Hepatocyte (in vitro differentiated cells): ENCODE results near the gene EHBP1L1. TPM values are rescaled to one million over a fixed set of nuclear protein-coding genes. Genes with fewer than 3 reads are reported as not detected.

Experiments used
- DNase-seq: peaks from one replicate; pipeline ENCODE4 v3.0.0-alpha.2; 2016; ENCODE audit warnings: low spot score
- H2AFZ ChIP-seq: fragments of 200-600 bp; sonication (generic); 2 replicates; pipeline ENCODE4 v1.6.0; 2016; ENCODE audit warnings: antibody characterized with exemption, mild to moderate bottlenecking
- H3K27ac ChIP-seq: fragments of 200-600 bp; sonication (generic); 2 replicates; pipeline ENCODE4 v1.5.1; 2016; ENCODE audit warnings: mild to moderate bottlenecking
- H3K27me3 ChIP-seq: fragments of 200-600 bp; sonication (generic); 2 replicates; pipeline ENCODE4 v1.6.1; 2016
- H3K36me3 ChIP-seq: fragments of 200-600 bp; sonication (generic); replicated peaks from 2 replicates; pipeline ENCODE4 v1.5.1; 2016; ENCODE audit warnings: low read depth; ENCODE audit not compliant: insufficient read depth
- H3K4me1 ChIP-seq: fragments of 200-600 bp; sonication (generic); 2 replicates; pipeline ENCODE4 v1.5.1; 2016; ENCODE audit warnings: mild to moderate bottlenecking, moderate library complexity; ENCODE audit not compliant: insufficient read depth
- H3K4me2 ChIP-seq: fragments of 200-600 bp; sonication (generic); 2 replicates; pipeline ENCODE4 v1.6.0; 2016
- H3K4me3 ChIP-seq: fragments of 200-600 bp; sonication (generic); 2 replicates; pipeline ENCODE4 v1.5.1; 2016; ENCODE audit warnings: mild to moderate bottlenecking
- H3K79me2 ChIP-seq: fragments of 200-600 bp; sonication (generic); 2 replicates; pipeline ENCODE4 v1.6.0; 2017; ENCODE audit warnings: mild to moderate bottlenecking
- H3K9me2 ChIP-seq: fragments of 200-600 bp; sonication (generic); replicated peaks from 2 replicates; pipeline ENCODE4 v1.6.0; 2017; ENCODE audit warnings: mild to moderate bottlenecking; ENCODE audit not compliant: insufficient read depth
- H3K9me3 ChIP-seq: fragments of 200-600 bp; sonication (generic); 2 replicates; pipeline ENCODE4 v1.5.1; 2016; ENCODE audit warnings: low read depth, mild to moderate bottlenecking
- H4K20me1 ChIP-seq: fragments of 200-600 bp; sonication (generic); 2 replicates; pipeline ENCODE4 v1.6.0; 2016; ENCODE audit warnings: mild to moderate bottlenecking; ENCODE audit not compliant: insufficient read depth, poor library complexity, severe bottlenecking
- CTCF ChIP-seq: fragments of 200-600 bp; sonication (generic); IDR thresholded peaks from 2 replicates; pipeline ENCODE4 v1.5.1; 2016; ENCODE audit warnings: antibody characterized with exemption, mild to moderate bottlenecking; ENCODE audit not compliant: poor library complexity
- EZH2 ChIP-seq: fragments of 200-600 bp; sonication (generic); IDR thresholded peaks from 2 replicates; pipeline ENCODE4 v1.6.1; 2016; ENCODE audit warnings: antibody characterized with exemption, mild to moderate bottlenecking, borderline replicate concordance
- EZH2phosphoT487 ChIP-seq: fragments of 200-600 bp; sonication (generic); IDR thresholded peaks from one replicate; pipeline ENCODE4 v1.6.1; 2018; ENCODE audit warnings: antibody characterized with exemption, mild to moderate bottlenecking, low read depth, moderate library complexity; ENCODE audit not compliant: unreplicated experiment, severe bottlenecking
- WGBS: methylation state at CpG from one replicate; pipeline ENCODE4 v1.1.6; 2016; ENCODE audit warnings: low lambda C conversion rate; ENCODE audit errors: missing lambda C conversion rate; 5-methylcytosine and 5-hydroxymethylcytosine counted together
- polyA plus RNA-seq: library from polyadenylated mRNA; unstranded; fragments of >200 nt; fragmentation: Nextera tagmentation; extraction: Ambion mirVana; gene quantifications from 2 replicates; pipeline ENCODE4 v1.2.1, GENCODE V29; 2016
- total RNA-seq: library from RNA; depleted of rRNA; stranded (reverse); fragments of >200 nt; gene quantifications from 2 replicates; pipeline ENCODE4 v1.2.3, GENCODE V29; 2014

The EHBP1L1 gene
- total and polyA plus RNA-seq, 2 experiments from 2014 or later = 12.5 to 20.9 TPM

GRCh38 chr11:65618763-65619162, 42.9 kb downstream of the EHBP1L1 start:
- H3K9me2 ChIP-seq = no peaks in the 10 kb centered on the region
- H3K79me2 ChIP-seq = peaks cover 34% of the 10 kb centered on the region
- H3K27me3 ChIP-seq = no peaks in the 10 kb centered on the region
- peaks cover 6% of the 10 kb centered on the region for H4K20me1 ChIP-seq
- no peak overlapping the region for H3K27ac ChIP-seq
- no peak overlapping the region for H2AFZ ChIP-seq
- DNase-seq = no peak
- H3K4me3 ChIP-seq = no peak overlapping the region
- H3K36me3 ChIP-seq = no peaks in the 10 kb centered on the region
- 93% methylated on average over 14 of the region's 14 CpGs for WGBS
- peaks cover 7% of the 10 kb centered on the region for H3K4me1 ChIP-seq
- H3K9me3 ChIP-seq = no peaks in the 10 kb centered on the region
- H3K4me2 ChIP-seq = no peak overlapping the region
- TF ChIP-seq EZH2phosphoT487 (no peak), EZH2 (no peak), CTCF (no peak)

GRCh38 chr11:65619281-65619928, 43.6 kb downstream of the EHBP1L1 start:
- Histone ChIP-seq H3K79me2 (peaks cover 31% of the 10 kb centered on the region), H3K36me3 (no peaks in the 10 kb centered on the region), H3K9me3 (no peaks in the 10 kb centered on the region), H3K4me3 (no peak overlapping the region), H2AFZ (no peak overlapping the region), H3K4me2 (no peak overlapping the region), H3K9me2 (no peaks in the 10 kb centered on the region), H3K27me3 (no peaks in the 10 kb centered on the region), H4K20me1 (peaks cover 6% of the 10 kb centered on the region), H3K4me1 (peaks cover 7% of the 10 kb centered on the region), H3K27ac (no peak overlapping the region)
- no peak for DNase-seq
- WGBS = 98% methylated on average over 25 of the region's 29 CpGs
- no peak for TF ChIP-seq EZH2phosphoT487
- TF ChIP-seq EZH2 = no peak
- TF ChIP-seq CTCF = no peak

- no peak for TF ChIP-seq EZH2phosphoT487
- TF ChIP-seq EZH2 = no peak
- no peak for TF ChIP-seq CTCF
- no peaks in the 10 kb centered on the region for H3K27me3 ChIP-seq
- H3K4me2 ChIP-seq = no peak overlapping the region
- H3K79me2 ChIP-seq = peaks cover 28% of the 10 kb centered on the region
- H3K4me3 ChIP-seq = no peak overlapping the region
- peaks cover 6% of the 10 kb centered on the region for H4K20me1 ChIP-seq
- no peaks in the 10 kb centered on the region for H3K9me2 ChIP-seq
- H3K4me1 ChIP-seq = peaks cover 7% of the 10 kb centered on the region
- no peak overlapping the region for H2AFZ ChIP-seq
- DNase-seq = no peak
- H3K9me3 ChIP-seq = no peaks in the 10 kb centered on the region
- H3K36me3 ChIP-seq = no peaks in the 10 kb centered on the region
- H3K27ac ChIP-seq = no peak overlapping the region
- 98% methylated on average over 18 of the region's 19 CpGs for WGBS
These were observed 44.8 kb downstream of the EHBP1L1 start for GRCh38 chr11:65620666-65621065.

GRCh38 chr11:65621460-65621859, 45.6 kb downstream of the EHBP1L1 start:
- Histone ChIP-seq H3K79me2 (peaks cover 23% of the 10 kb centered on the region), H3K4me1 (peaks cover 5% of the 10 kb centered on the region), H3K36me3 (no peaks in the 10 kb centered on the region), H3K27me3 (no peaks in the 10 kb centered on the region), H3K4me3 (no peak overlapping the region), H3K4me2 (no peak overlapping the region), H2AFZ (no peak overlapping the region), H3K9me2 (no peaks in the 10 kb centered on the region), H3K9me3 (no peaks in the 10 kb centered on the region), H3K27ac (no peak overlapping the region), H4K20me1 (peaks cover 6% of the 10 kb centered on the region)
- no peak for DNase-seq
- WGBS = 96% methylated on average over 14 of the region's 14 CpGs
- TF ChIP-seq EZH2 (no peak), CTCF (no peak), EZH2phosphoT487 (no peak)
